ENCODE data around the gene RASGRF1. TPM values are rescaled to one million over a fixed set of nuclear protein-coding genes. Genes with fewer than 3 reads are reported as not detected.

Gene RASGRF1
- total and polyA plus RNA-seq, 9 of the 15 experiments (the other 6 are each of a cell fraction or from before 2014, with no cell fraction given): 0.03 to 0.58 (median 0.06) TPM; not detected in 1

GRCh38 chr15:78999636-79000035 is 90.9 kb downstream of the RASGRF1 start:
- no peaks in the 10 kb centered on the region for H3K36me3 ChIP-seq (ENCODE audit: control insufficient read depth, insufficient read depth, low read length)
- H3K79me2 ChIP-seq (ENCODE audit: control insufficient read depth, insufficient read depth, low read length): no peaks in the 10 kb centered on the region
- H3K9me3 ChIP-seq (replicated peaks; ENCODE audit: control insufficient read depth, insufficient read depth, low read depth, low read length): no peaks in the 10 kb centered on the region
- no peak overlapping the region for H3K9ac ChIP-seq (ENCODE audit: insufficient read depth in 1 of 2, low read depth in 2 of 2, low read length in 2 of 2)
- POLR2A ChIA-PET: interaction anchor here (0.6 to 2.9 kb wide), 4 partner anchors 11 to 77 kb away, joined by 3 to 12 read pairs (median 3); no protein-coding TSS in a partner anchor
- H3K4me1 ChIP-seq (replicated peaks in 1 of 2; ENCODE audit: control insufficient read depth in 2 of 2, insufficient read depth in 2 of 2, low read length in 2 of 2): peaks cover 7 to 8% of the 10 kb centered on the region in 2 experiments
- no peak overlapping the region for H3K27ac ChIP-seq (ENCODE audit: extremely low read depth, low read depth, low read length)
- intact Hi-C loops (cut with micrococcal nuclease) (loop anchor here (10.0 kb wide), 1 partner anchor 245 kb away; no protein-coding TSS in a partner anchor), in situ Hi-C loops (cut with MboI) (no loop called here)
- 0 out of 2 replicates have a peak, but pooled peaks cover 3% of the 10 kb centered on the region for H4K20me1 ChIP-seq (replicated peaks; ENCODE audit: control insufficient read depth, insufficient read depth, low read length)
- WGBS (ENCODE audit: insufficient coverage, low coverage, missing lambda C conversion rate): 6% methylated on average over 10 of the region's 11 CpGs
- H3K4me2 ChIP-seq (ENCODE audit: insufficient read depth, low read length): no peak overlapping the region
- peaks cover 14 to 45% of the 10 kb centered on the region in 2 experiments; a peak in 4 of 5 replicates for H3K27me3 ChIP-seq (ENCODE audit: control insufficient read depth in 2 of 2, insufficient read depth in 2 of 2, low read length in 2 of 2)
- CTCF ChIA-PET (ENCODE audit: low intra/inter-chr PET ratio): interaction anchor here (0.6 kb wide), 1 partner anchor 26 kb away, joined by 3 read pairs; no protein-coding TSS in a partner anchor
- TF ChIP-seq CXXC5 (CRISPR knock-in tag; IDR thresholded peaks at IDR 0.05) (no peak), SMARCA5 (IDR thresholded peaks at IDR 0.05) (no peak), U2AF1 (optimal IDR thresholded peaks at IDR 0.05; ENCODE audit: low read depth, low read length) (no peak), SOX6 (IDR thresholded peaks at IDR 0.05) (no peak)
- no TSS peak for BruUV-seq (replicated peaks)
- no peak for FAIRE-seq
- no peak for ATAC-seq
- no peak for DNase-seq (ENCODE audit: extremely low read depth in 1 of 4, low spot score in 3 of 4)
- H2AFZ ChIP-seq (ENCODE audit: low read depth, low read length): no peak overlapping the region
- peaks cover 5% of the 10 kb centered on the region for H3K9me1 ChIP-seq (ENCODE audit: control insufficient read depth, insufficient read depth, low read length)
- no peak overlapping the region for H3K4me3 ChIP-seq

DNA sequence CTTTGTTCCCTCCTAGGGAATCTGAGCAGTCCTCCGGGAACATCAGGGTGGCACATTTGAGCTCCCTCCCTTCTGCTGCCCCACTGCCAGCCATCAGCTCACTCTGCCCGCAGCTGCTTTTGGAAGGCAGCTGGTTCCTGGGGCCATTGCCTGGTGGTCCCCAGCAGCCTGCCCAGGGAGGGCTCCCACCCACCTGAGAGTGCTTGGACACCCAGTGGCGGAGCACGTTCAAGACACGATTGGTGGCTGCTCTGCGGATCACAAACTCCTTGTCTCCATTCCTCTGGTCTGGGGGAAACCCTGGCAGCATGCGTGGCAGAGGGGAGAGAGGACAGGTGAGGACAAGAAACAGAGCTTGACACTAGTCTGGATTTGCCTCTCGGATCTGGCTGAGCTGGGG is 92.1 kb downstream of the RASGRF1 start:
- Histone ChIP-seq H3K36me3 (ENCODE audit: control insufficient read depth, insufficient read depth, low read length) (no peaks in the 10 kb centered on the region), H3K27me3 (ENCODE audit: control insufficient read depth in 2 of 2, insufficient read depth in 2 of 2, low read length in 2 of 2) (peaks cover 14 to 45% of the 10 kb centered on the region in 2 experiments; a peak in 4 of 5 replicates), H4K20me1 (replicated peaks; ENCODE audit: control insufficient read depth, insufficient read depth, low read length) (0 out of 2 replicates have a peak, but pooled peaks cover 3% of the 10 kb centered on the region), H3K9me3 (replicated peaks; ENCODE audit: control insufficient read depth, insufficient read depth, low read depth, low read length) (no peaks in the 10 kb centered on the region), H3K4me1 (replicated peaks in 1 of 2; ENCODE audit: control insufficient read depth in 2 of 2, insufficient read depth in 2 of 2, low read length in 2 of 2) (peaks cover 0 to 1% of the 10 kb centered on the region in 2 experiments; a peak in 1 of 5 replicates), H3K9ac (ENCODE audit: insufficient read depth in 1 of 2, low read depth in 2 of 2, low read length in 2 of 2) (no peak overlapping the region), H2AFZ (ENCODE audit: low read depth, low read length) (no peak overlapping the region), H3K9me1 (ENCODE audit: control insufficient read depth, insufficient read depth, low read length) (peaks cover 2% of the 10 kb centered on the region), H3K79me2 (ENCODE audit: control insufficient read depth, insufficient read depth, low read length) (no peaks in the 10 kb centered on the region), H3K4me2 (ENCODE audit: insufficient read depth, low read length) (no peak overlapping the region), H3K27ac (ENCODE audit: extremely low read depth, low read depth, low read length) (no peak overlapping the region), H3K4me3 (no peak overlapping the region)
- BruUV-seq (replicated peaks): no TSS peak
- DNase-seq (ENCODE audit: extremely low read depth in 1 of 4, low spot score in 3 of 4): no peak
- no peak for FAIRE-seq
- no peak for TF ChIP-seq NR2F6 (CRISPR knock-in tag; IDR thresholded peaks at IDR 0.05)
- in situ Hi-C loops (cut with MboI) (no loop called here), intact Hi-C loops (cut with micrococcal nuclease) (no loop called here)
- no peak for ATAC-seq
- CTCF ChIA-PET (ENCODE audit: low intra/inter-chr PET ratio): no interaction called here
- POLR2A ChIA-PET: interaction anchor here (0.7 to 2.9 kb wide), 2 partner anchors 10 to 24 kb away, joined by 3 to 12 read pairs; no protein-coding TSS in a partner anchor
- 2% methylated on average over 8 of the region's 8 CpGs for WGBS (ENCODE audit: insufficient coverage, low coverage, missing lambda C conversion rate)
